ENCODE measurements around the gene MPIG6B.
"Not testable (repeated sequence)": the region's sequence is repeated elsewhere in the genome, so short reads cannot be mapped to it uniquely, and the experiment has no call there.

MPIG6B gene

GRCh38 chr6:31708224-31708623, 14.9 kb upstream of the MPIG6B start:
- no peak for DNase-seq
- H3K27me3 ChIP-seq (ENCODE audit: insufficient read depth, low read depth, severe bottlenecking) = no peaks in the 10 kb centered on the region
- H3K9me3 ChIP-seq (ENCODE audit: severe bottlenecking) = no peaks in the 10 kb centered on the region
- no peak overlapping the region for H3K27ac ChIP-seq
- TF ChIP-seq CTCF (IDR thresholded peaks at IDR 0.05; ENCODE audit: low read depth, low read length) = no peak
- no peaks in the 10 kb centered on the region for H3K36me3 ChIP-seq
- H3K4me3 ChIP-seq (ENCODE audit: low read depth, low read length) = no peak overlapping the region

GRCh38 chr6:31709157-31709556, 14.0 kb upstream of the MPIG6B start:
- not testable (repeated sequence) for H3K4me3 ChIP-seq (ENCODE audit: low read depth, low read length); H3K9me3 ChIP-seq (ENCODE audit: severe bottlenecking); H3K36me3 ChIP-seq; DNase-seq; H3K27me3 ChIP-seq (ENCODE audit: insufficient read depth, low read depth, severe bottlenecking); H3K27ac ChIP-seq

- peak; percentile 93 for DNase-seq
- H3K36me3 ChIP-seq = no peaks in the 10 kb centered on the region
- no peak for TF ChIP-seq CTCF (IDR thresholded peaks at IDR 0.05; ENCODE audit: low read depth, low read length)
- H3K4me3 ChIP-seq (ENCODE audit: low read depth, low read length) = no peak overlapping the region
- H3K27ac ChIP-seq = peak overlapping the region; percentile 23
- H3K27me3 ChIP-seq (ENCODE audit: insufficient read depth, low read depth, severe bottlenecking) = no peaks in the 10 kb centered on the region
- H3K9me3 ChIP-seq (ENCODE audit: severe bottlenecking) = no peaks in the 10 kb centered on the region
These were observed 12.5 kb upstream of the MPIG6B start for GRCh38 chr6:31710523-31711219.

GRCh38 chr6:31711233-31711632, 11.9 kb upstream of the MPIG6B start:
- Histone ChIP-seq H3K9me3 (ENCODE audit: severe bottlenecking) (no peaks in the 10 kb centered on the region), H3K4me3 (ENCODE audit: low read depth, low read length) (no peak overlapping the region), H3K27me3 (ENCODE audit: insufficient read depth, low read depth, severe bottlenecking) (no peaks in the 10 kb centered on the region), H3K36me3 (no peaks in the 10 kb centered on the region), H3K27ac (no peak overlapping the region)
- no peak for TF ChIP-seq CTCF (IDR thresholded peaks at IDR 0.05; ENCODE audit: low read depth, low read length)
- no peak for DNase-seq

GRCh38 chr6:31712296-31712695, 10.9 kb upstream of the MPIG6B start:
- no peaks in the 10 kb centered on the region for H3K27me3 ChIP-seq (ENCODE audit: insufficient read depth, low read depth, severe bottlenecking)
- H3K4me3 ChIP-seq (ENCODE audit: low read depth, low read length) = no peak overlapping the region
- no peak overlapping the region for H3K27ac ChIP-seq
- no peak for TF ChIP-seq CTCF (IDR thresholded peaks at IDR 0.05; ENCODE audit: low read depth, low read length)
- DNase-seq = no peak
- no peaks in the 10 kb centered on the region for H3K9me3 ChIP-seq (ENCODE audit: severe bottlenecking)
- H3K36me3 ChIP-seq = no peaks in the 10 kb centered on the region

- H3K27me3 ChIP-seq (ENCODE audit: insufficient read depth, low read depth, severe bottlenecking) = no peaks in the 10 kb centered on the region
- no peaks in the 10 kb centered on the region for H3K9me3 ChIP-seq (ENCODE audit: severe bottlenecking)
- H3K4me3 ChIP-seq (ENCODE audit: low read depth, low read length) = no peak overlapping the region
- TF ChIP-seq CTCF (IDR thresholded peaks at IDR 0.05; ENCODE audit: low read depth, low read length) = no peak
- no peaks in the 10 kb centered on the region for H3K36me3 ChIP-seq
- H3K27ac ChIP-seq = peak overlapping the region; percentile 59
- no peak for DNase-seq
These were observed 9.7 kb upstream of the MPIG6B start for GRCh38 chr6:31713465-31713864.
